ENCODE measurements around the gene CCDC136. TPM values are rescaled to one million over a fixed set of nuclear protein-coding genes. Genes with fewer than 3 reads are reported as not detected.

The CCDC136 gene
- total RNA-seq, 1 donor from 2014 or later: 3.0 TPM

DNA sequence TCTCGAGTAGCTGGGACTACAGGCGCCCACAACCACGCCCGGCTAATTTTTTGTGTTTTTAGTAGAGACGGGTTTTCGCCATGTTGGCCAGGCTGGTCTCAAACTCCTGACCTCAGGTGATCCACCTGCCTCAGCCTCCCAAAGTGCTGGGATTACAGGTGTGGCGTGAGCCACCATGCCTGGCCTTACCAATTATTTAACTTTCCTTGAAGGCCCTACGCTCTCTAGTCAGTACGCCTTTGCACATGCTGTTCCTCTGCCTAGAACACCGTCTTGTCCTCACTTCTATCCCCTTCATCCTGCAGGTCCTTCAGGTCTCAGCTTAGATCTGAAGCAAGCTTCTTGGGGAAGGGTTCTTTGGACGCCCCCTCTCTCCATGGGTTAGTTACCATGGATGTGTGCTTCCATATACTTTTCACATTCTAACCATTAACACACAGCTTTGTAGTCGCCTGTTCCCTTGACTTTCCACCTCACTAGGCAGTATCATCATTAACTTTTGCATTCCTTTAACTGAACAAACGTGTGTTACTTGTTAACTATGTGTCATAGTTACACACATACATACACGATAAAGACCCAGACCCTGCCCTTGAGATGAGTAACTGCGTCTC lies 70.3 kb downstream of the CCDC136 start:
- Histone ChIP-seq H3K4me1 (peaks cover 19% of the 10 kb centered on the region), H3K27ac (no peak overlapping the region), H3K36me3 (peaks cover 18% of the 10 kb centered on the region), H3K9me3 (no peaks in the 10 kb centered on the region), H3K4me3 (peak overlapping the region; percentile 93), H3K27me3 (ENCODE audit: low read depth) (no peaks in the 10 kb centered on the region)
- TF ChIP-seq, protein P1, sequence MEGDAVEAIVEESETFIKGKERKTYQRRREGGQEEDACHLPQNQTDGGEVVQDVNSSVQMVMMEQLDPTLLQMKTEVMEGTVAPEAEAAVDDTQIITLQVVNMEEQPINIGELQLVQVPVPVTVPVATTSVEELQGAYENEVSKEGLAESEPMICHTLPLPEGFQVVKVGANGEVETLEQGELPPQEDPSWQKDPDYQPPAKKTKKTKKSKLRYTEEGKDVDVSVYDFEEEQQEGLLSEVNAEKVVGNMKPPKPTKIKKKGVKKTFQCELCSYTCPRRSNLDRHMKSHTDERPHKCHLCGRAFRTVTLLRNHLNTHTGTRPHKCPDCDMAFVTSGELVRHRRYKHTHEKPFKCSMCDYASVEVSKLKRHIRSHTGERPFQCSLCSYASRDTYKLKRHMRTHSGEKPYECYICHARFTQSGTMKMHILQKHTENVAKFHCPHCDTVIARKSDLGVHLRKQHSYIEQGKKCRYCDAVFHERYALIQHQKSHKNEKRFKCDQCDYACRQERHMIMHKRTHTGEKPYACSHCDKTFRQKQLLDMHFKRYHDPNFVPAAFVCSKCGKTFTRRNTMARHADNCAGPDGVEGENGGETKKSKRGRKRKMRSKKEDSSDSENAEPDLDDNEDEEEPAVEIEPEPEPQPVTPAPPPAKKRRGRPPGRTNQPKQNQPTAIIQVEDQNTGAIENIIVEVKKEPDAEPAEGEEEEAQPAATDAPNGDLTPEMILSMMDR (IDR thresholded peaks at IDR 0.05): no peak
- ATAC-seq (no peak), DNase-seq (no peak)
- intact Hi-C loops (cut with DNase I): no loop called here

DNA sequence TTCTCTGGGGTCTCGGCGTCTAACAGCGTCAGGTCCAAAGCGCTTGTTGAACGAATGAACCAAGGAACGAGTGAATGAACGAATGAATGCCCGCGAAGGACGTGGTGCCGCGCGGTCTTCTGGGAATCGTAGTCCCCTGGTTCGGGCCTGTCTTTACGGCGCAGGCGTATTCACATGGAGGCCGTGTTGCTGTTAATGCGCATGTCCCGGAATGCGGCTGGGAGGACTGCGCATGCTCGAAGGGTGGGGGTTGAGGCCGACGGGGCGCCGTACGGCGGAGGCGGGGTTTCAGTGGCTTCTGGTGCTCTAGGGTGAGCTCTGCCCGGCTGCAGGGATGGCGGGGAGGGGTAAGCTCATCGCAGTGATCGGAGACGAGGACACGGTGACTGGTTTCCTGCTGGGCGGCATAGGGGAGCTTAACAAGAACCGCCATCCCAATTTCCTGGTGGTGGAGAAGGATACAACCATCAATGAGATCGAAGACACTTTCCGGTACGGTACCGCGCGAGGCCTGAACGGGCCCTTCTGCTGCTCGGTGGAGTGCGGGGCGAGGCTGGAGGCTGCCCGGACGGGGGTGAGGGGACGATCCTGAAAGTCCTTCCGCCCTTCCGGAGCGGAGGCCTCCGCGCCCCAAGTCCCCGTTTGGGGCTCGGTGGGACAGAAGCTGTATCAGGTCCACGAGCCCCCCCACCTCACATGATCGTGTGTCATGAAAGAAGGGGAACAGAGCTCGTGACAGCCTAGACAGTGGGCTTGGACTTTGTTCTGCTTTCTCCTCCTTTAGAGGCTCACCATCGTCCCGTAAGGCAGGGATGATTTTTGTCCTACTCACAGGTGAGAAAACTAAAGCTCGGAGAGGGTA lies 71.0 kb downstream of the CCDC136 start, which contains the start of gene ATP6V1F:
Gene ATP6V1F, plus strand, starts transcription at position 286 of the 862 bp plus-strand sequence. Its CDS starts 49 bp downstream, at position 335.
- TF ChIP-seq, protein P1 (IDR thresholded peaks at IDR 0.05): no peak
- intact Hi-C loops (cut with DNase I): no loop called here
- no peaks in the 10 kb centered on the region for H3K9me3 ChIP-seq
- H3K4me1 ChIP-seq: peaks cover 19% of the 10 kb centered on the region
- ATAC-seq: peak; percentile 98
- H3K36me3 ChIP-seq: peaks cover 18% of the 10 kb centered on the region
- no peaks in the 10 kb centered on the region for H3K27me3 ChIP-seq (ENCODE audit: low read depth)
- peak within 1 kb of the TSS; percentile 93 for H3K4me3 ChIP-seq
- DNase-seq: peak; percentile 98
- H3K27ac ChIP-seq: peak within 1 kb of the TSS; percentile 84

DNA sequence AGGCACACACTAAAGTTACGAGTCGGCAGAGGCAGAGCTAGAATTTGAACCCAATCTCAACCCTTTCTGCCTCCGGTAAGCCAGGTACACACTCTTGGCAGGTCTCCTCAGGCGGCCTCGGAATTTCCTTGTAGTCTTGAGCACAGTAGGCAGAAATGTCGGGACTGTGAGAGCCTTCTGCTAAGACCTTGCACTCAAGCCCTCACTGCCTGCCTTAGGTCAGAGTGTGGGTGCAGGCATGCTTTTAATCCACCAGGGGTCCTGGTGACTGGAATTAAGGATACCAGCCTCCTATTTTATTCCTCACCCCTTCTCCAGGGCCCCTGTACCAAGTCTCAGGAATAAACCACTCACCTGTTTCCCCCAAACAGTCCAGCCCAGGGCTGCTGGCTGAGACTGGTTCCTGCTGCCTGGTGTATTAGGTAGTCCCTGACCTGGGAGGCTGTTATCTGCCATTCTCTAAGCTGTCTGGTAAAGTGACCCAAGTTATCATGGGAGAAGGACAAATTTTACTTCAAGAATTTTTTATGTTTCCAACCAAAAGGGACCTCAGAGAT lies 71.7 kb downstream of the CCDC136 start:
- peak overlapping the region; percentile 93 for H3K4me3 ChIP-seq
- H3K4me1 ChIP-seq: peaks cover 24% of the 10 kb centered on the region
- H3K9me3 ChIP-seq: no peaks in the 10 kb centered on the region
- ATAC-seq: peak; percentile 61 to 71
- intact Hi-C loops (cut with DNase I): no loop called here
- peaks cover 18% of the 10 kb centered on the region for H3K36me3 ChIP-seq
- TF ChIP-seq, protein P1 (IDR thresholded peaks at IDR 0.05): peak; percentile 49
- no peaks in the 10 kb centered on the region for H3K27me3 ChIP-seq (ENCODE audit: low read depth)
- no peak for DNase-seq
- peak overlapping the region; percentile 84 for H3K27ac ChIP-seq

DNA sequence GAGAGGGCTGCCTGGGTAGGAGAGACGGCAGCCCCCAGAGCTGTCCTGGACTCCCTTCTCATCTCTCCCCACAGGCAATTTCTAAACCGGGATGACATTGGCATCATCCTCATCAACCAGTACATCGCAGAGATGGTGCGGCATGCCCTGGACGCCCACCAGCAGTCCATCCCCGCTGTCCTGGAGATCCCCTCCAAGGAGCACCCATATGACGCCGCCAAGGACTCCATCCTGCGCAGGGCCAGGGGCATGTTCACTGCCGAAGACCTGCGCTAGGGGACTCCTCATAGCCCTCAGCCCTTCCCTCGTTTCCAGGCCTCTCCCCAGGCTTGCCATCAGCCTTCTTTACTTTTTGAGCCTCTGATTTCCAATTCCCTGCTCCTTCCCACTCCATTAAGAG lies 73.5 kb downstream of the CCDC136 start:
- H3K36me3 ChIP-seq: peaks cover 18% of the 10 kb centered on the region
- TF ChIP-seq, protein P1 (IDR thresholded peaks at IDR 0.05): no peak
- no peak overlapping the region for H3K27ac ChIP-seq
- H3K9me3 ChIP-seq: no peaks in the 10 kb centered on the region
- peaks cover 36% of the 10 kb centered on the region for H3K4me1 ChIP-seq
- intact Hi-C loops (cut with DNase I): no loop called here
- H3K4me3 ChIP-seq: no peak overlapping the region
- DNase-seq (no peak), ATAC-seq (no peak)
- H3K27me3 ChIP-seq (ENCODE audit: low read depth): peaks cover 6% of the 10 kb centered on the region

DNA sequence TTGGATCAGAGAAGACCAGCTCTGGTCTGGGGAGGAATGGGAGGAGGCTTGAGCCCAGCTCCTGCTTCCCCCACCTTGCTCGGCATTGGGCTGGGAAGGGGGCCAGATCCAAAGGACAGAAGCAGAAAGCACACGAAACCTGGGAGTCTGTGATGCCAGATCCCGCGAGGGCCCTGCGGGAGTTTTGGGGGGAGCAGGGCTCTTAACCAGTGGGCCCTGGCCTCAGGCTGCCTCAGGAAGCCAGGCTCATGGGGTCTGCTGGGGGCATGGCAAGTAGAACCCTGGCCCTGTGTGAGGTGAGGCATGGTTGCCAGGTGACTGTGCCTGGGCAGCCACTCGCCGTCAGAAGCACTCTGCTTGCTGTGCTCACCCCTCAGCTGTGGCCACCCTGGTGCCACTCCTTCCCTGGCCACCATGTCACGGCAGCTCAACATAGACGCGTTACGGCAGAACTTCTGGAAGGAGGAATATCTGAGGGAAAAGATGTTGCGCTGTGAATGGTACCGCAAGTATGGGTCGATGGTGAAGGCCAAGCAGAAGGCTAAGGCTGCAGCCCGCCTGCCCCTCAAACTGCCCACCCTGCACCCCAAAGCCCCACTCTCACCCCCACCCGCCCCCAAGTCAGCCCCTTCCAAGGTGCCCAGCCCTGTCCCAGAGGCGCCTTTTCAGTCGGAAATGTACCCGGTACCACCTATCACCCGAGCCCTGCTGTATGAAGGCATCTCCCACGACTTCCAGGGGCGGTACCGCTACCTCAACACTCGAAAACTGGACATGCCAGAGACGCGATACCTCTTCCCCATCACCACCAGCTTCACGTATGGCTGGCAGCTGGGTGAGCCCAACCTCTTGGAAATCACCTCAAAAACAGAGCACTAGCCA lies 74.5 kb downstream of the CCDC136 start:
- H3K4me3 ChIP-seq: no peak overlapping the region
- intact Hi-C loops (cut with DNase I): no loop called here
- H3K4me1 ChIP-seq: peaks cover 36% of the 10 kb centered on the region
- H3K27ac ChIP-seq: no peak overlapping the region
- no peaks in the 10 kb centered on the region for H3K9me3 ChIP-seq
- peaks cover 11% of the 10 kb centered on the region for H3K27me3 ChIP-seq (ENCODE audit: low read depth)
- peaks cover 18% of the 10 kb centered on the region for H3K36me3 ChIP-seq
- TF ChIP-seq, protein P1 (IDR thresholded peaks at IDR 0.05): no peak
- DNase-seq (no peak), ATAC-seq (no peak)
